Nephron progenitor cell (in vitro differentiated cells): ENCODE data around the gene MAEA.
A peak's percentile ranks its signal among the peaks of the same experiment; 100 is the strongest.

Experiments used
- DNase-seq: peaks from one replicate; pipeline ENCODE4 v3.0.0; 2021
- H3K27ac Mint-ChIP-seq: 2 replicates; pipeline ENCODE4 v1.8.0; 2021; ENCODE audit warnings: mild to moderate bottlenecking, moderate library complexity, mixed read lengths
- H3K27me3 Mint-ChIP-seq: 2 replicates; pipeline ENCODE4 v1.8.0; 2021; ENCODE audit warnings: mild to moderate bottlenecking, low read depth, mixed read lengths; ENCODE audit not compliant: poor library complexity
- H3K36me3 Mint-ChIP-seq: 2 replicates; pipeline ENCODE4 v1.8.0; 2021; ENCODE audit warnings: low read depth, mixed read lengths
- H3K4me1 Mint-ChIP-seq: 2 replicates; pipeline ENCODE4 v1.8.0; 2021; ENCODE audit warnings: mixed read lengths
- H3K4me3 Mint-ChIP-seq: 2 replicates; pipeline ENCODE4 v1.8.0; 2021; ENCODE audit warnings: mild to moderate bottlenecking, moderate library complexity, mixed read lengths
- H3K9me3 Mint-ChIP-seq: 2 replicates; pipeline ENCODE4 v1.8.0; 2021; ENCODE audit warnings: mild to moderate bottlenecking, moderate library complexity, mixed read lengths
- TF ChIP-seq, protein P1 (sequence below): fragments of 200-600 bp; sonication (generic); IDR thresholded peaks from 2 replicates; pipeline ENCODE4 v1.5.0; 2021; ENCODE audit warnings: antibody characterized with exemption

Gene MAEA

DNA sequence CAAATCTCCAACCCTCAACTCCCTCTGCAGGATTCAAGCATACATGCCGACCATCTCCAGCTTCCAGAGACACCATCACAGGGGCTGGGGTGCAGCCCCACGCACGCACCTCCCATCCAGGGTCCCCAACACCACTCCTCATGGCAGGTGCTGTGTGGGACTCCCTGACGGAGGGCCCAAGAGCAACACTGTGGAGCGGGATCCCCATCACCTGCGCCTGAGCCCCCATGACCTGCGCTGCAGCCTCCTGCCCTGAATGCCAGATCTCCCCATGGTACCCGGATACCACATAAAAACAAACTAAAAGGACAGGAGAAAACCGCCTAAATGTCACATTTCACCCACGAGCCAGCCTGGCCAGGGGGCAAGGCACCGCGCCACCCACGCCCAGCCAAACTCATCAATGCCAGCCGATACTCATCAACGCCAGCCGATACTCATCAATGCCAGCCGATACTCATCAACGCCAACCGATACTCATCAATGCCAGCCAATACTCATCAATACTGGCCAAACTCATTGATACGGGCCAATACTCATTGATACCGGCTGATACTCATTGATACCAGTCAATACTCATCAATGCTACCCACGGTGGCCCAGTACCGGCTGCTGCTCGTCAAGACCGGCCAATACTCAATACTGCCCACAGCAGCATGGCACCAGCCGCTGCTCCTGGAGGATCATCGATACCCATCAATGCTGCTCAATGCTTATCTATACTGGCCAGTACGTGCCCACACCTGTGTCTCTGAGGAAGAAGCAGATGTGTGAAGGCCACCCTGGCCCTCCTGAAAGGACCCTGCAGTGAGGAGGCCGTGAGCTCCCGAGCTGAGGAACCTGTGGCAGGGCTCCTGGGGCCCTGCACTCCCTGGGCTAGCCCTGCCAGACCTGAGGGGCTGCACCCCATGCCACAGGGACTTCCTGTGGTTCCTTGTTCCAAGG lies 46.9 kb upstream of the MAEA start:
- Mint-ChIP-seq H3K27me3 (no peaks in the 10 kb centered on the region), H3K4me3 (no peak overlapping the region), H3K27ac (peak overlapping the region; percentile 95), H3K36me3 (peaks cover 21% of the 10 kb centered on the region), H3K9me3 (no peaks in the 10 kb centered on the region), H3K4me1 (peaks cover 40% of the 10 kb centered on the region)
- no peak for DNase-seq
- TF ChIP-seq, protein P1, sequence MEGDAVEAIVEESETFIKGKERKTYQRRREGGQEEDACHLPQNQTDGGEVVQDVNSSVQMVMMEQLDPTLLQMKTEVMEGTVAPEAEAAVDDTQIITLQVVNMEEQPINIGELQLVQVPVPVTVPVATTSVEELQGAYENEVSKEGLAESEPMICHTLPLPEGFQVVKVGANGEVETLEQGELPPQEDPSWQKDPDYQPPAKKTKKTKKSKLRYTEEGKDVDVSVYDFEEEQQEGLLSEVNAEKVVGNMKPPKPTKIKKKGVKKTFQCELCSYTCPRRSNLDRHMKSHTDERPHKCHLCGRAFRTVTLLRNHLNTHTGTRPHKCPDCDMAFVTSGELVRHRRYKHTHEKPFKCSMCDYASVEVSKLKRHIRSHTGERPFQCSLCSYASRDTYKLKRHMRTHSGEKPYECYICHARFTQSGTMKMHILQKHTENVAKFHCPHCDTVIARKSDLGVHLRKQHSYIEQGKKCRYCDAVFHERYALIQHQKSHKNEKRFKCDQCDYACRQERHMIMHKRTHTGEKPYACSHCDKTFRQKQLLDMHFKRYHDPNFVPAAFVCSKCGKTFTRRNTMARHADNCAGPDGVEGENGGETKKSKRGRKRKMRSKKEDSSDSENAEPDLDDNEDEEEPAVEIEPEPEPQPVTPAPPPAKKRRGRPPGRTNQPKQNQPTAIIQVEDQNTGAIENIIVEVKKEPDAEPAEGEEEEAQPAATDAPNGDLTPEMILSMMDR = no peak

DNA sequence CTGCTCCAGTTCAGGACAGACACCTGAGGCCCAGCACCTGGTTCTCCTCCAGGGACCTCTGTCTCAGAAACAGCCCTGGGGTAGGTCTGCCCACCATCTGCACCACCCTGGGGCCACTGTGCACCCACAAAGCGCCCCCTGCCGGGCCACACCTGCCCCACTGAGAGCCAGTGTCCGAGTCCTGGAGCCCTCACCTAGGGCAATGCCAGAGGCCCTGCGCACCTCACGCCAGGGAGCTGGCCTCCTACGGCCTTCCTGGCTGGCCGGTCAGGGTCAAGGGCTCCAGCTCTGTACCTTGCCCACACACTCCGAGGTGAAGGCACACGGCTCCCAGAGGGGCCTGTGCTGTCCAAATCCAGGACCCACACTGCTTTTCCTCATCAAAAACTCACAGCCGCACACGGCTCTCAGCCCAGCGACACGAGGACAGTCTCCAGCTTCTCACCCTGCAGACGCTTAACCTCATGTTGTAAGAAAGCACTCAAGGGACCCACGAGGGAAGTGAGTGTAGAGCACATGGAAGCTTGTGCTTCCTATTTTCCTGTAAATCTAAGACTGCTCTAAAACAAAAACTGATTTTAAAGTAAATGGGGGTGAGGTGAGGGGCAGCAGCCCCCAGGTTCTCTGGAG lies 46.1 kb upstream of the MAEA start:
- H3K4me3 Mint-ChIP-seq = no peak overlapping the region
- DNase-seq = no peak
- H3K9me3 Mint-ChIP-seq = no peaks in the 10 kb centered on the region
- H3K36me3 Mint-ChIP-seq = peaks cover 20% of the 10 kb centered on the region
- no peaks in the 10 kb centered on the region for H3K27me3 Mint-ChIP-seq
- H3K4me1 Mint-ChIP-seq = peaks cover 40% of the 10 kb centered on the region
- H3K27ac Mint-ChIP-seq = peak overlapping the region; percentile 22
- TF ChIP-seq, protein P1 = no peak

DNA sequence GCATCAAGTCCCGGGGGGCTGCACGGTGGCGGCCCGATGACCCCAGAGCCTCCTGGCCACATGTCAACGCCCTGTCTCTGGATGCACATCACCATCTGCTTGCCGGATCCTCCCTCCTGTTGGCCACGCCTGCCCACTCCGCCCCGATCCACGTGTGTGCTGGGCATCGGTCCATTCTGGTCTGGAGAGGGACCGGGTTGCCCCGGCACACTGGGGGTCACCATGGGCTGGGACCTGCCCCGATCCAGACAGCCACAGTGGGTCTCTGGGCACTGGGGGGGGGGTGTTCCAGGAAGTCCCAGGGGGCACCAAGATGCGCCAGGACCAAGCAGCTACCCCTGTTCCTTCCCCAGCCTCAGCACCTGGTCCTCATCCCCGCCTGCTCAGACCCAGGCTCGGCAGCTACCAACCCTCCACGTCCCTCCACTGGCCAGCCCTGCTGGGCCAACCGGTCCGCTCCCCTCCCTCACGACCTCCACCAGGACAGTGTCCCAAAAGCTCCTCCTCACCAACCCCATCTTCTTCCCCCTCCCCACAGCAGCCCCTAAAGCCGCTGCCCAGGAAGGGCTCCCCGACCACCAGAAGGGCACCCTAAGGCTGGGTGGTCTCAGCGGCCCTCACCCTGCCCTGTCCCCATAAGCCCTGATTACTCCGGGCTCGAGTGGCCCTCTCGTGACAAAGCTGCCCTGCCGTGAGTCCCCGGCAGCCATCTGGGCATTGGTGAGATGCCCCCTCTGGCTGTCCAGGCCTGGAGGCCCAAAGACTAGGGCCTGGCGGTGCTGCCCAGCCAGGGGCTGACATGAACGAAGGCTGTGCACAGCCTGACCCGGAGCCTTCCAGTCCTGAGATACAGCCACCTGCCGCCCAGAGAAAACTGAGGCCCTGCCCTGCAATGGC lies 45.4 kb upstream of the MAEA start:
- H3K4me1 Mint-ChIP-seq = peaks cover 40% of the 10 kb centered on the region

DNA sequence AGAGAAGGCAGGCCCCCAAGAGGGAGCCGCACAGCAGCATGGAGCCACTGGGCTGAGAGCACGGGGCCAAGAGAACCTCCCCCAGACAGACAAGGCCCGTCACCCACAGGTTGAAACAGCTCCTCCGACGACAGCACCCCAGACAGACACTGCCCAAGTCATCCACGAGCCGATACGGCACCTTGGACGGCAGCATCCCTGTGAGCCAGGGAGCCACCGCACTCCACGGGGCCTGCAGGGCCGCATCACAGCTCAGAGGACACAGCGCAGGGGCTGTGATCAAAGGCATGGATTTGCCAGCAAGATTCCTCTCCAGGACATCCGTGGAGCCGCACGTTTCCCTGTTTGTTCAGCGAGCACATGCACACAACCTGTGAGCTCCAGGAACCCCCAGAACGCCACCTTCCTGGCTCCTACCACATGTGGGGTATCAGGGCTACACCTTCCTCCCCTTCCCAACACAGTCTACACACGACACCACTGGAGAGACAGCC lies 44.7 kb upstream of the MAEA start:
- Mint-ChIP-seq H3K36me3 (peaks cover 14% of the 10 kb centered on the region), H3K4me3 (peak overlapping the region; percentile 23)
- DNase-seq = no peak

More for the DNA sequence above, 45.4 kb upstream of the MAEA start:
- DNase-seq = no peak
- H3K9me3 Mint-ChIP-seq = no peaks in the 10 kb centered on the region
- no peaks in the 10 kb centered on the region for H3K27me3 Mint-ChIP-seq
- H3K27ac Mint-ChIP-seq = no peak overlapping the region
- TF ChIP-seq, protein P1 = no peak
- H3K4me3 Mint-ChIP-seq = no peak overlapping the region
- peaks cover 15% of the 10 kb centered on the region for H3K36me3 Mint-ChIP-seq

DNA sequence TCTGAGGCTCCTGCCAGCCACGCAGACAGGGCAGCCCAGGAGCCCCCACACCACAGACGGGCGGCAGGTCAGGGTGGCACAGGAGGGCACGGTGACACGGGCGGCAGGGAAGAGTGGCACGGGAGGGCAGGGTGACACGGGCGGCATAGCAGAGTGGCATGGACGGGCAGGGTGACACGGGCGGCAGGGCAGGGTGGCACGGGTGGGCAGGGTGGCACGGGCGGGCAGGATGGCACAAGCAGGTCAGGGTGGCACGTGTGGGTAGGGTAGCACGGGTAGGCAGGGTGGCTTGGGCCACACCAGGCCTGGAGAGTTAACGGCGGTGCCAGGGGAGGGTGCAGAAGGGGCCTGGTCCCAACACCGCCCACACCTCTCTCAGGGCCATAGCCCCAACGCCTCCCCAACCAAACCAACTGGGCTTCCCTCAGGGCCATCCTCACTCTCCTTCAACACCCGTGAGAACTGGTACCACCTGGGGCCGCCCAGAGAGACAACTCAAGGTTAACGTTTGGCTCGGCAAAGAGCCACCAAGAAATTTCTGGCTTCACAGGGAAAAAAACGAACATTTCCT lies 44.1 kb upstream of the MAEA start:
- Mint-ChIP-seq H3K27me3 (no peaks in the 10 kb centered on the region), H3K4me3 (peak overlapping the region; percentile 86), H3K4me1 (peaks cover 40% of the 10 kb centered on the region), H3K36me3 (peaks cover 19% of the 10 kb centered on the region), H3K9me3 (peaks cover 9% of the 10 kb centered on the region), H3K27ac (no peak overlapping the region)
- TF ChIP-seq, protein P1 = no peak
- no peak for DNase-seq

More for the DNA sequence above, 44.7 kb upstream of the MAEA start:
- TF ChIP-seq, protein P1 = no peak
- H3K27ac Mint-ChIP-seq = no peak overlapping the region
- peaks cover 40% of the 10 kb centered on the region for H3K4me1 Mint-ChIP-seq
- no peaks in the 10 kb centered on the region for H3K27me3 Mint-ChIP-seq
- H3K9me3 Mint-ChIP-seq = peaks cover 3% of the 10 kb centered on the region
